H1 (cell line): ENCODE measurements around the gene PDE4B. TPM values are rescaled to one million over a fixed set of nuclear protein-coding genes. Genes with fewer than 3 reads are reported as not detected.

Experiments used
- CHD1 ChIP-seq: IDR thresholded peaks from 2 replicates; pipeline ENCODE4 v1.6.1; 2012; ENCODE audit warnings: low read depth, low read length, improper control_type of control experiment
- FOSL1 ChIP-seq: IDR thresholded peaks from 2 replicates; pipeline ENCODE4 v1.6.1; 2011; ENCODE audit warnings: mild to moderate bottlenecking, low read depth, low read length, moderate library complexity; ENCODE audit not compliant: insufficient read depth
- polyA plus RNA-seq, 7 experiments: library from polyadenylated mRNA; depleted of rRNA in 3 of 7; stranded (reverse) in 5 of 7; unstranded in 2 of 7; fragments of >200 nt in 5 of 7; fragments of 200-250 nt in 2 of 7; gene quantifications; 1 replicate in 5 of 7; 2 replicates in 1 of 7; 4 replicates in 1 of 7; pipeline versions ENCODE4 v1.2.1 to v1.2.3, GENCODE V29; 2011 to 2013; ENCODE audit warnings: missing spikeins in 2 of 7, mixed read lengths in 2 of 7
- total RNA-seq: library from RNA; stranded (reverse); fragmentation: NEBNext Ultra II Directional; extraction: Animal tissue kit (Norgen Biotek cat#: 25700); gene quantifications from 2 replicates; pipeline ENCODE4 v1.2.1, GENCODE V29; 2021

The PDE4B gene
- total and polyA plus RNA-seq, 2 of the 8 experiments (the other 6 are each of a cell fraction or from before 2014, with no cell fraction given) = 5.0 to 15.1 TPM

DNA sequence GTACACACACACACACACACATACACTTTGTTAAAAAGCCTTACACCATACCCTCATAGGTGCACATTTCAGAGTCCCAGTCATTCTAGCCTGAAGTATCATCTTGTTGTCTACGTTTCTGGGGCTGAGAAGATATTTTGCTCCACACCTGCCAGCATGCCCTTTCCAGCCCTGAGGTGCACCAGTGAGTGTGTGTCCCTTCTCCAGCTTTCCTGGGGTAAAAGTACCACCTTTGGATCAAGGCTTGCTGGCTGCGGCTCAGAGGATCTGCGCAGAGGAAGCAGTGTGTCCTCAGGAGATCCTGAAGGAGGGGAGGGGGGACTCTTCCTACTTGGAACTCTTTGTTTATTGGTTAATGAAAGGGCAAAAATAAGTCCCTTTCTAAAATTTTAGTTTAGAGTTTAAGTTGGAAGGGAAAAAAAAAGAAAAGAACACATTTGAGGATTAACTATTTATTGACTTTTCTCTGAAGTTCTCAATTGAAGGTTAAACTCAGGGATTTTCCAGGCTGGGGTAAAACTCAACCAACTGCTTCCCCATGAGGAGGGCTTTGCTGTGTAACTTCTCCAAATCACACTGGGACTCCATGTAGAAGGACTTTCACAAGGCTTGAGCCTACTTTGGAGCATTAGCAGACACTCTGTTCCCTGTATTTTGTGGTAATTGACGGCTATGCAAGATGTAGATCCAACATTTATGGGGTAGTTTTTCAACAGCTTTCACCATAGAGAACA lies 540.9 kb downstream of the PDE4B start (continued):
- TF ChIP-seq FOSL1 = no peak
- no peak for TF ChIP-seq CHD1
